BLaER1 treated with 17β-estradiol and CSF1 and Interleukin-3, amounts not matched to agents 10 nM and 100 nM (cell line): ENCODE results near the gene CORO2B.
A peak's percentile ranks its signal among the peaks of the same experiment; 100 is the strongest.

Experiments
- H3K27ac ChIP-seq, 11 experiments: shearing (Covaris generic); formaldehyde crosslinking; 2 replicates each; pipeline ENCODE4 v1.8.1; 2022
- H3K27me3 ChIP-seq, 11 experiments: shearing (Covaris generic); formaldehyde crosslinking; 2 replicates each; pipeline ENCODE4 v1.8.1; 2022
- H3K36me3 ChIP-seq, 11 experiments: shearing (Covaris generic); formaldehyde crosslinking; 2 replicates each; pipeline ENCODE4 v1.8.1; 2022
- H3K4me1 ChIP-seq, 10 experiments: shearing (Covaris generic); formaldehyde crosslinking; 2 replicates each; pipeline ENCODE4 v1.8.1; 2022
- H3K4me2 ChIP-seq, 11 experiments: shearing (Covaris generic); formaldehyde crosslinking; 2 replicates each; pipeline ENCODE4 v1.8.1; 2022
- H3K4me3 ChIP-seq, 10 experiments: shearing (Covaris generic); formaldehyde crosslinking; 2 replicates each; pipeline ENCODE4 v1.8.1; 2022
- H3K9ac ChIP-seq, 11 experiments: shearing (Covaris generic); formaldehyde crosslinking; 2 replicates each; pipeline ENCODE4 v1.8.1; 2022
- H3K9me3 ChIP-seq, 11 experiments: shearing (Covaris generic); formaldehyde crosslinking; replicated peaks in 1 of 11; 2 replicates each; pipeline ENCODE4 v1.8.1; 2022
- H4K20me1 ChIP-seq, 11 experiments: shearing (Covaris generic); formaldehyde crosslinking; 2 replicates each; pipeline ENCODE4 v1.8.1; 2022
- Cebpa-rat ChIP-seq, 11 experiments: shearing (Covaris generic); IDR thresholded peaks; 2 replicates each; pipeline ENCODE4 v1.8.1; 2022

Gene CORO2B

DNA sequence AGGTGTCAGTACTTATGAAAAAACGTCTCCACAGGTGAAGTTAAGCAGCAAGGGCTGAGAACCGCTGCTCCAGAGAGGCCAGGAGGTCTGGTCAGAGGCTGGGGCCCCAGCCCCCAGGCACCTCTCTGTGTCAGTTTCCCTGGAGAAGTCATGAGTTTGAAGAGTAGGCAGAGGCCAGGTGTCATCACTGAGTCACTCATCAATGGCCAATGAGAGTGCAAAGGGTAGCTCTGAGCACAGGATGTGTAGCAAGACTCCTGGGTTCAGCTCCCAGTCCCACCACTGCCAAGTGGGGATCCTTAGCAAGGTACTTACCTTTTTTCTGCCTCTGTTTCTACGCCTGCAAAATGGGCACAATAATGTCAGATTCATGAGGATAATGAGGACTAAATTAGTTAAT lies 47.9 kb downstream of the CORO2B start:
- H3K36me3 ChIP-seq, result no peaks in the 10 kb centered on the region
- TF ChIP-seq Cebpa-rat (IDR thresholded peaks at IDR 0.05), result no peak
- peaks cover 29 to 97% (median 77%) of the 10 kb centered on the region in 10 experiments for H3K4me1 ChIP-seq
- H3K9me3 ChIP-seq, result no peaks in the 10 kb centered on the region
- H4K20me1 ChIP-seq, result peaks cover 0 to 9% (median 0%) of the 10 kb centered on the region in 11 experiments; a peak in 2 of 22 replicates
- H3K4me3 ChIP-seq, result no peak overlapping the region
- H3K27me3 ChIP-seq, result peaks cover 0 to 22% (median 0%) of the 10 kb centered on the region in 11 experiments; a peak in 3 of 22 replicates
- peak overlapping the region in 1 of 11 experiments; percentile 35; a peak in 1 of 22 replicates for H3K27ac ChIP-seq
- H3K4me2 ChIP-seq, result peak overlapping the region; percentile 19 to 95 (median 68); a peak in 20 of 22 replicates
- H3K9ac ChIP-seq, result peak overlapping the region in 4 of 11 experiments; percentile 3 to 53 (median 12); a peak in 4 of 22 replicates

DNA sequence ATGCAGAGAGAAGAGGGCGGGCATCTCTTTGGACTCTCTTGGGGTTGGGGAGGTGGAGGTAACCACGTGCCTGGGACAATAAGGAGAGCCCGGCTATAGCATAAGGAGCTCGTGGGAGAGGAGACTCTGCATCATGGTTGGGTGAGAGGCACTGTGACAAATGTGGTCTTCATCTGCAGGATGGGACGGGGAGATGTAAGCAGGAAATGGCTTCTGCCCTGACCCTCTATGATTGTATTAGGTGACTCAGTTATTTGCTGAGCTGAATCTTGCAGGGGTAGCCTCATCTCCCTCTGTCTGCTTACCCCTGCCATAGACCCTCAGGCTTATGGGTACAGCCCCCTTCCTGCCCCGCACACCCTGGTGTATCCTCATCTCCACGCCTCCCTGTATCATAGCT lies 48.7 kb downstream of the CORO2B start:
- Histone ChIP-seq H3K4me3 (no peak overlapping the region), H4K20me1 (peaks cover 0 to 9% (median 0%) of the 10 kb centered on the region in 11 experiments; a peak in 2 of 22 replicates), H3K4me1 (peaks cover 32 to 97% (median 77%) of the 10 kb centered on the region in 10 experiments), H3K9ac (no peak overlapping the region), H3K9me3 (no peaks in the 10 kb centered on the region), H3K36me3 (no peaks in the 10 kb centered on the region), H3K4me2 (peak overlapping the region in 9 of 11 experiments; percentile 47 to 95 (median 68); a peak in 18 of 22 replicates), H3K27ac (no peak overlapping the region), H3K27me3 (peaks cover 0 to 22% (median 0%) of the 10 kb centered on the region in 11 experiments; a peak in 3 of 22 replicates)
- no peak for TF ChIP-seq Cebpa-rat (IDR thresholded peaks at IDR 0.05)

DNA sequence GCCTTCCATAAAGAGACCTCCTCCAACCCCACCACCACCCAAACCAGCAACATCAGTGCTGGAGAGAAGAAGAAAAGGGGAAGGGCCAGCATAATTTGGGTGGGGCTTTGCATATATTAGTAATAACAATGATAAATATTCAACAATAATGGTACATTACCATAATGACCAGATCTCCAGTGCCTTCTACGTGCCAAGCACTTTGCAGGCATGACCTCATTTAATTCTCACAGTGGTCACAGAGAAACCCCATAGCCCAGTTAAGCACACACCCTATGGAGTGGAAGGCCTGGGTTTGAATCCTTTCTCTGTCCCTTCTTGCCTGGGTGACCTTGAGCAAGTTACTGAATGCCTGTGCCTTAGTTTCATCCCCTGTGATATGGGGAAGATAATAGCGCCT lies 49.2 kb downstream of the CORO2B start:
- Histone ChIP-seq H3K4me3 (no peak overlapping the region), H3K36me3 (no peaks in the 10 kb centered on the region), H3K9ac (no peak overlapping the region), H3K9me3 (no peaks in the 10 kb centered on the region), H3K27ac (no peak overlapping the region), H4K20me1 (peaks cover 0 to 9% (median 0%) of the 10 kb centered on the region in 11 experiments; a peak in 2 of 22 replicates), H3K4me1 (peaks cover 36 to 97% (median 78%) of the 10 kb centered on the region in 10 experiments), H3K4me2 (peak overlapping the region in 9 of 11 experiments; percentile 47 to 95 (median 85); a peak in 14 of 22 replicates), H3K27me3 (peaks cover 0 to 22% (median 0%) of the 10 kb centered on the region in 11 experiments; a peak in 3 of 22 replicates)
- no peak for TF ChIP-seq Cebpa-rat (IDR thresholded peaks at IDR 0.05)

DNA sequence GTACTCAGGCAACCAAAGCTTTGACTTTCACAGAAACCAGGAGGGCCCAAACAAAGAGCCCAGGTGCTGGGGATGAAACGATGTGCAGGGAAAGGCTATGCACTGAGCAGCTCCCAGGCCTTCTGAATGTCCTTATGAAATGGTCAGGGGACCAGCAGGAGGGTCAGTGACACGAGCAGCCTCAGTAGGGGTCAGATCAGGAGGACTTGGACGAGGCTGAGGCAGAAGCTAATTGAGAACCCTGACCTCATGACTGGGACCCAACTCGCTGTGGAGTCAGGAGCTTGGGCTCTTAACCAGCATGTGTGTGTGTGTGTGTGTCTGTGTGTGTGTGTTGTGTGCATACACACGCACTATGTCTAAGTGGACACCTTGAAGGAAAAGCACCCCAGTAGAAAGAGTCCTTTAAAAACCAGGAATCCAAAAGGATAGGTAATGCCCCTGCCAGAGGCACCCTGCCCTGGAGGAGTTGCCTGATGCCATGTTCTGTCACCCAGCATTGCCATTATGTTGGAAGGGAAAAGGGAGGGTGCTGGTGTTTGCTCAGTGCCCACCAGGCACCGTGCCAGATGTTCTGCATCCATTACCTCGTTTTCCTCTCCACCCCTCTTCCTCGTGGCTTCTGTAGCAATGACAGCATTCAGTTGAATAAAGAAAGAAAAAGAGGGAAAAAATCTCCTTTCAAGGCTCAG lies 50.9 kb downstream of the CORO2B start:
- H3K4me1 ChIP-seq, result peaks cover 52 to 99% (median 93%) of the 10 kb centered on the region in 10 experiments
- peak overlapping the region in 1 of 10 experiments; percentile 30; a peak in 2 of 20 replicates for H3K4me3 ChIP-seq
- peak overlapping the region; percentile 61 to 95 (median 82) for H3K4me2 ChIP-seq
- peaks cover 0 to 22% (median 0%) of the 10 kb centered on the region in 11 experiments; a peak in 3 of 22 replicates for H3K27me3 ChIP-seq
- H4K20me1 ChIP-seq, result peaks cover 0 to 10% (median 0%) of the 10 kb centered on the region in 11 experiments; a peak in 3 of 22 replicates
- no peak for TF ChIP-seq Cebpa-rat (IDR thresholded peaks at IDR 0.05)
- H3K9ac ChIP-seq, result peak overlapping the region in 3 of 11 experiments; percentile 7 to 51 (median 35); a peak in 5 of 22 replicates
- no peaks in the 10 kb centered on the region for H3K36me3 ChIP-seq
- peak overlapping the region in 5 of 11 experiments; percentile 10 to 56 (median 41); a peak in 6 of 22 replicates for H3K27ac ChIP-seq
- H3K9me3 ChIP-seq, result no peaks in the 10 kb centered on the region

DNA sequence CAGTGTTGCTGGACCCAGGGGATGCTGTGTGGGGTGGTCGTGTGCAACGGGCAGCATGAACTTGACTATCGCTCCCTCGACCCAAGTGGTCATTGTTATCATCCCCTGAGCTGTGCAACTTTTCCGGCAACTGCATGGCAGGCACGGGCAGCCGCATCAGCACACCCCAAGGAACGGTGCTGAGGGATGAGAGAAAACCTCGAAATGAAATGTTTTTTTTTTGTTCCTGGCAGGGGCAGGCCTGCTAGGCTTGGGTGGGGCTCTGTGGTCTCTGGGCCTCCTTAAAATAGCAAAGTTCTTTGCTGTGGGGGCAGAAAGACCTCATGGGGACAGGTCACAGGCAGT lies 51.4 kb downstream of the CORO2B start:
- Histone ChIP-seq H4K20me1 (peaks cover 0 to 16% (median 0%) of the 10 kb centered on the region in 11 experiments; a peak in 3 of 22 replicates), H3K4me1 (peaks cover 58 to 100% (median 98%) of the 10 kb centered on the region in 10 experiments), H3K27ac (peak overlapping the region in 5 of 11 experiments; percentile 10 to 56 (median 41); a peak in 7 of 22 replicates), H3K9ac (peak overlapping the region in 5 of 11 experiments; percentile 4 to 51 (median 22); a peak in 7 of 22 replicates), H3K4me2 (peak overlapping the region; percentile 61 to 95 (median 82)), H3K4me3 (peak overlapping the region in 1 of 10 experiments; percentile 30; a peak in 3 of 20 replicates), H3K9me3 (no peaks in the 10 kb centered on the region), H3K36me3 (no peaks in the 10 kb centered on the region), H3K27me3 (peaks cover 0 to 22% (median 0%) of the 10 kb centered on the region in 11 experiments; a peak in 3 of 22 replicates)
- no peak for TF ChIP-seq Cebpa-rat (IDR thresholded peaks at IDR 0.05)

DNA sequence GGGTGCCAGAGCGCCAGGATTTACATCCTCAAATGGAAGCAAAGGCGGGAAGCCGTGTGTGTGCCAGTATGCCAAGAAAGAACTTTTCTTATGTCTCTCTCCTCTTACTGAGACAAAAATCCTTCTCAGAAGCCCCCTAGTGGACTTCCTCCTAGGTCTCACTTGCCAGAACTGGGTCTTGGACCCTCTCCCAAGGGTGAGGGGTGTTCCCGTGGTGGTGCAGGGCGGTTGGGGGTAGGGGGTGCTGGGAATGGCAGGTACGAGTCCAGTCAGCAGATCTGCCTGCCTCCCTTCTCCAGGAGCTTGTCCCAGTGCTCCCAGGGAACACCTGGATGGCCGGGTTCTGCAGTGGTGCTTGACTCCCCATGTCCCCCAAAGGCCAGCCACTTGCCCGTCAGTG lies 52.0 kb downstream of the CORO2B start:
- H4K20me1 ChIP-seq, result peaks cover 0 to 19% (median 0%) of the 10 kb centered on the region in 11 experiments; a peak in 3 of 22 replicates
- TF ChIP-seq Cebpa-rat (IDR thresholded peaks at IDR 0.05), result no peak
- H3K27me3 ChIP-seq, result peaks cover 0 to 22% (median 0%) of the 10 kb centered on the region in 11 experiments; a peak in 3 of 22 replicates
- peak overlapping the region; percentile 61 to 95 (median 82); a peak in 19 of 22 replicates for H3K4me2 ChIP-seq
- H3K9me3 ChIP-seq, result no peaks in the 10 kb centered on the region
- no peaks in the 10 kb centered on the region for H3K36me3 ChIP-seq
- H3K4me1 ChIP-seq, result peaks cover 63 to 100% (median 100%) of the 10 kb centered on the region in 10 experiments
- H3K9ac ChIP-seq, result peak overlapping the region in 2 of 11 experiments; percentile 35 to 51; a peak in 3 of 22 replicates
- peak overlapping the region in 5 of 11 experiments; percentile 10 to 56 (median 41); a peak in 7 of 22 replicates for H3K27ac ChIP-seq
- H3K4me3 ChIP-seq, result no peak overlapping the region

DNA sequence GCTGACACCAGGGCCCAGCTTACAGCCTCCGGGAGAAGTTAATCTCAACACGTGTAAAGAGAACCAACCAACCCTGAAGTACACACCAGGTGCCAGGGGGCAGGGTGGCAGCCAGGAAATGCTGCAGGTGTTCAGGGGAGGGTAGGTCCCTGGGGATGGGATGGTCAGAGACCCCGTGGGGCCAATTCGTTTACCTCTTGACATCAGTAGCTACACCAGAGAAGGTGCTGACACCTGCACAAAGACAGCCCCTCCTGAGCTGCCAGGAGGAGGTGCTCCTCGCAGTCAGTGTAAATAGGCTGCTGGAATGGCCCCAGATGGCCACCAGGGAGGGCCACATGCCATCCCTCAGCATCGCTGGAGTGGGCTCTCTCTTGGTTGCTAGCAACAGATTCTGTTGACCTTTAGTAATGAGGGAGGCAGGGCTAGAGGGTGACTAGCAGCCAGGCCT lies 52.8 kb downstream of the CORO2B start:
- H3K4me1 ChIP-seq, result peaks cover 61 to 100% (median 100%) of the 10 kb centered on the region in 10 experiments
- peak overlapping the region; percentile 9 to 95 (median 82); a peak in 20 of 22 replicates for H3K4me2 ChIP-seq
- H3K9ac ChIP-seq, result 0 out of 22 replicates have a peak overlapping the region, but pooled peaks of 2 of the 11 experiments have one; percentile 4 to 51
- no peak for TF ChIP-seq Cebpa-rat (IDR thresholded peaks at IDR 0.05)
- H3K27ac ChIP-seq, result peak overlapping the region in 3 of 11 experiments; percentile 26 to 50 (median 37); a peak in 3 of 22 replicates
- peaks cover 0 to 22% (median 0%) of the 10 kb centered on the region in 11 experiments; a peak in 3 of 22 replicates for H3K27me3 ChIP-seq
- no peaks in the 10 kb centered on the region for H3K9me3 ChIP-seq
- no peaks in the 10 kb centered on the region for H3K36me3 ChIP-seq
- peaks cover 0 to 12% (median 0%) of the 10 kb centered on the region in 11 experiments; a peak in 4 of 22 replicates for H4K20me1 ChIP-seq
- H3K4me3 ChIP-seq, result no peak overlapping the region

DNA sequence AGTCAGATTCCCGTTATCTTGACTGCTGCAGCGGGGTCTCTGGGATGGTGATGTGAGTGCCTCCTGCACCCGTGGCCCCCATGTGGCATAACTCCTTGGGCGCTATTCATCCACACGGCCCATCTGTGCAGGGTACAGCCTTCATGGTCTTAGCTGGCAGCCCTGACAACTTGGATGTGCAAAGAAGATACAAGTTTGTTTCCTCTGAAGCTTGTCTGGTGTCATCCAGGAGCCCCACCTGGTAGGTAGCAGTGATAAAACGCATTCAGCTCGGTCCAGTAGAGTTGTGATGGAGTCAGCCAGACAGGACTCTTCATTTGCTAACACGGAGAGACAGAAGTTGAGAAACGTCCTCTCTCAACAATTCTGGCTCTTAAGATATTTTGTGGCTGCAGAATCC lies 53.3 kb downstream of the CORO2B start:
- 0 out of 22 replicates have a peak overlapping the region, but pooled peaks of 2 of the 11 experiments have one; percentile 4 to 51 for H3K9ac ChIP-seq
- no peak for TF ChIP-seq Cebpa-rat (IDR thresholded peaks at IDR 0.05)
- H3K36me3 ChIP-seq, result no peaks in the 10 kb centered on the region
- peak overlapping the region in 2 of 11 experiments; percentile 37 to 50; a peak in 3 of 22 replicates for H3K27ac ChIP-seq
- peaks cover 0 to 9% (median 0%) of the 10 kb centered on the region in 11 experiments; a peak in 4 of 22 replicates for H4K20me1 ChIP-seq
- H3K4me3 ChIP-seq, result no peak overlapping the region
- H3K4me2 ChIP-seq, result peak overlapping the region in 10 of 11 experiments; percentile 25 to 95 (median 84); a peak in 19 of 22 replicates
- peaks cover 0 to 22% (median 0%) of the 10 kb centered on the region in 11 experiments; a peak in 3 of 22 replicates for H3K27me3 ChIP-seq
- H3K4me1 ChIP-seq, result peaks cover 59 to 100% (median 100%) of the 10 kb centered on the region in 10 experiments
- H3K9me3 ChIP-seq, result no peaks in the 10 kb centered on the region
